WTC11 (cell line): ENCODE data around the gene TCHP. TPM values are rescaled to one million over a fixed set of nuclear protein-coding genes. Genes with fewer than 3 reads are reported as not detected.

ENCODE experiments used
- ATAC-seq: fragments of 200-7000 bp; cut with Tn5 transposase; 2 replicates; pipeline ENCODE4 v1.10.0; 2021; ENCODE audit warnings: mild to moderate bottlenecking, moderate library complexity
- CTCF ChIA-PET: fragments of 300-600 bp; sonication (Branson Sonifier 250); formaldehyde crosslinking; loops from one replicate; lab custom pipeline; 2021; ENCODE audit warnings: antibody characterized with exemption; lab: Charles Lee
- POLR2A ChIA-PET: fragments of 350-600 bp; sonication (Branson Sonifier 250); formaldehyde crosslinking; loops from one replicate; lab custom pipeline; 2021; ENCODE audit warnings: antibody characterized with exemption; lab: Charles Lee
- DNase-seq: peaks from one replicate; pipeline ENCODE4 v3.0.0; 2021; ENCODE audit warnings: low spot score
- H3K27ac Mint-ChIP-seq: 2 replicates; pipeline ENCODE4 v1.8.0; 2021; ENCODE audit warnings: mixed read lengths
- H3K27me3 Mint-ChIP-seq: 2 replicates; pipeline ENCODE4 v1.8.0; 2021; ENCODE audit warnings: low read depth, mild to moderate bottlenecking, moderate library complexity, mixed read lengths
- H3K36me3 Mint-ChIP-seq: 2 replicates; pipeline ENCODE4 v1.8.0; 2021; ENCODE audit warnings: mixed read lengths
- H3K4me1 Mint-ChIP-seq: 2 replicates; pipeline ENCODE4 v1.8.0; 2022; ENCODE audit warnings: mixed read lengths
- H3K4me3 Mint-ChIP-seq: 2 replicates; pipeline ENCODE4 v1.8.0; 2021; ENCODE audit warnings: mild to moderate bottlenecking, moderate library complexity, mixed read lengths
- H3K9me3 Mint-ChIP-seq: 2 replicates; pipeline ENCODE4 v1.8.0; 2021; ENCODE audit warnings: mixed read lengths
- CREB1 ChIP-seq: sonication (generic); formaldehyde crosslinking; IDR thresholded peaks from 2 replicates; pipeline ENCODE4 v1.8.0; 2023; ENCODE audit warnings: mild to moderate bottlenecking, missing genetic modification reagents
- CREM ChIP-seq: sonication (generic); formaldehyde crosslinking; IDR thresholded peaks from 2 replicates; pipeline ENCODE4 v1.8.1; 2022; ENCODE audit warnings: mild to moderate bottlenecking, missing genetic modification reagents, moderate library complexity
- E2F1 ChIP-seq: sonication (generic); formaldehyde crosslinking; IDR thresholded peaks from 2 replicates; pipeline ENCODE4 v1.8.0; 2022; ENCODE audit warnings: mild to moderate bottlenecking, missing genetic modification reagents
- ESRRA ChIP-seq: sonication (generic); formaldehyde crosslinking; IDR thresholded peaks from 2 replicates; pipeline ENCODE4 v1.8.1; 2022; ENCODE audit warnings: mild to moderate bottlenecking, missing genetic modification reagents, borderline replicate concordance
- HMGA2 ChIP-seq: fragments of 250-450 bp; sonication (Bioruptor Pico); IDR thresholded peaks from 2 replicates; pipeline ENCODE4 v1.4.0; 2021; ENCODE audit warnings: mild to moderate bottlenecking, moderate library complexity
- MLX ChIP-seq: sonication (generic); formaldehyde crosslinking; IDR thresholded peaks from 2 replicates; pipeline ENCODE4 v1.8.1; 2023; ENCODE audit warnings: mild to moderate bottlenecking, missing genetic modification reagents, moderate library complexity
- MXD4 ChIP-seq: fragments of 250-450 bp; sonication (Bioruptor Pico); IDR thresholded peaks from 2 replicates; pipeline ENCODE4 v1.8.0; 2021; ENCODE audit warnings: mild to moderate bottlenecking, moderate library complexity, borderline replicate concordance
- MYBL2 ChIP-seq: sonication (generic); formaldehyde crosslinking; IDR thresholded peaks from 2 replicates; pipeline ENCODE4 v1.8.1; 2023; ENCODE audit warnings: mild to moderate bottlenecking, moderate library complexity, missing genetic modification reagents
- NFATC4 ChIP-seq: fragments of 250-450 bp; sonication (Bioruptor Pico); IDR thresholded peaks from 2 replicates; pipeline ENCODE4 v1.9.0; 2021; ENCODE audit warnings: mild to moderate bottlenecking
- SMAD3 ChIP-seq: sonication (generic); formaldehyde crosslinking; IDR thresholded peaks from 2 replicates; pipeline ENCODE4 v1.8.0; 2022; ENCODE audit warnings: missing genetic modification reagents, mild to moderate bottlenecking, borderline replicate concordance
- TCF7 ChIP-seq: sonication (generic); formaldehyde crosslinking; IDR thresholded peaks from 2 replicates; pipeline ENCODE4 v1.8.0; 2022; ENCODE audit warnings: mild to moderate bottlenecking, low read depth, missing genetic modification reagents, moderate library complexity
- TEAD1 ChIP-seq: sonication (generic); formaldehyde crosslinking; IDR thresholded peaks from 2 replicates; pipeline ENCODE4 v1.8.0; 2022; ENCODE audit warnings: mild to moderate bottlenecking, missing genetic modification reagents
- ZNF138 ChIP-seq: sonication (generic); formaldehyde crosslinking; conservative IDR thresholded peaks from 2 replicates; pipeline ENCODE4 v1.8.1; 2022; ENCODE audit warnings: mild to moderate bottlenecking, moderate library complexity, missing genetic modification reagents
- ZNF219 ChIP-seq: sonication (generic); formaldehyde crosslinking; IDR thresholded peaks from 2 replicates; pipeline ENCODE4 v1.8.0; 2023; ENCODE audit warnings: missing genetic modification reagents, mild to moderate bottlenecking, borderline replicate concordance
- ZNF317 ChIP-seq: sonication (generic); formaldehyde crosslinking; IDR thresholded peaks from 2 replicates; pipeline ENCODE4 v1.8.1; 2023; ENCODE audit warnings: low read depth, mild to moderate bottlenecking, moderate library complexity, missing genetic modification reagents, borderline replicate concordance
- ZNF423 ChIP-seq: fragments of 250-450 bp; sonication (Bioruptor Pico); IDR thresholded peaks from 2 replicates; pipeline ENCODE4 v2.1.2; 2022; ENCODE audit warnings: mild to moderate bottlenecking, moderate library complexity
- ZNF512 ChIP-seq: sonication (generic); formaldehyde crosslinking; IDR thresholded peaks from 2 replicates; pipeline ENCODE4 v1.8.1; 2022; ENCODE audit warnings: missing genetic modification reagents, borderline replicate concordance
- ZNF671 ChIP-seq: fragments of 250-450 bp; sonication (Bioruptor Pico); IDR thresholded peaks from 2 replicates; pipeline ENCODE4 v1.8.0; 2021; ENCODE audit warnings: mild to moderate bottlenecking
- total RNA-seq: library from RNA; stranded (reverse); gene quantifications from 3 replicates; pipeline ENCODE4 v1.2.3, GENCODE V29; 2021
- TF ChIP-seq, protein P1 (sequence below): sonication (generic); formaldehyde crosslinking; IDR thresholded peaks from 2 replicates; pipeline ENCODE4 v1.8.1; 2022; ENCODE audit warnings: low read depth, missing genetic modification reagents, borderline replicate concordance
- TF ChIP-seq, protein P2 (sequence below): sonication (generic); formaldehyde crosslinking; conservative IDR thresholded peaks from 2 replicates; pipeline ENCODE4 v1.8.1; 2022; ENCODE audit warnings: mild to moderate bottlenecking, missing genetic modification reagents
- TF ChIP-seq, protein P3 (sequence below): sonication (generic); formaldehyde crosslinking; IDR thresholded peaks from 2 replicates; pipeline ENCODE4 v1.8.0; 2022; ENCODE audit warnings: mild to moderate bottlenecking, missing genetic modification reagents
- TF ChIP-seq, protein P4 (sequence below): fragments of 200-600 bp; IDR thresholded peaks from 2 replicates; pipeline ENCODE4 v1.8.0; 2022; ENCODE audit warnings: antibody characterized with exemption

Gene TCHP
- total RNA-seq, 1 experiment from 2014 or later, result 7.9 TPM

GRCh38 chr12:109855377-109855776, 44.7 kb upstream of the TCHP start:
- ATAC-seq, result no peak
- CTCF ChIA-PET, result interaction anchor here (4.7 kb wide), 1 partner anchor 55 kb away, joined by 43 read pairs; no protein-coding TSS in a partner anchor
- H3K36me3 Mint-ChIP-seq, result peaks cover 6% of the 10 kb centered on the region; the same call in 1 of the 2 replicates

GRCh38 chr12:109857715-109858114, 42.4 kb upstream of the TCHP start:
- H3K36me3 Mint-ChIP-seq, result peaks cover 3% of the 10 kb centered on the region; the same call in 1 of the 2 replicates
- ATAC-seq (no peak), DNase-seq (no peak)
- ChIA-PET CTCF (interaction anchor here (1.2 to 1.3 kb wide), 2 partner anchors 12 to 43 kb away, joined by 3 to 6 read pairs; no protein-coding TSS in a partner anchor), POLR2A (no interaction called here)
- H3K27ac Mint-ChIP-seq, result no peak overlapping the region
- no peaks in the 10 kb centered on the region for H3K4me1 Mint-ChIP-seq
- no peaks in the 10 kb centered on the region for H3K9me3 Mint-ChIP-seq
- TF ChIP-seq ESRRA (CRISPR knock-in tag) (no peak), ZNF512 (CRISPR knock-in tag) (no peak), ZNF423 (CRISPR knock-in tag) (no peak), ZNF138 (CRISPR knock-in tag) (no peak)
- TF ChIP-seq, all 79 proteins: peak for 0
- Mint-ChIP-seq H3K27me3 (no peaks in the 10 kb centered on the region), H3K4me3 (no peak overlapping the region)

More at GRCh38 chr12:109855377-109855776, 44.7 kb upstream of the TCHP start:
- no peaks in the 10 kb centered on the region for H3K27me3 Mint-ChIP-seq
- H3K27ac Mint-ChIP-seq, result no peak overlapping the region
- POLR2A ChIA-PET, result interaction anchor here (0.5 kb wide), 1 partner anchor 80 kb away, joined by 3 read pairs; no protein-coding TSS in a partner anchor
- H3K4me3 Mint-ChIP-seq, result no peak overlapping the region
- TF ChIP-seq ZNF219 (CRISPR knock-in tag) (no peak), SMAD3 (no peak), MLX (CRISPR knock-in tag) (no peak), TCF7 (no peak), ZNF423 (CRISPR knock-in tag) (no peak), MYBL2 (CRISPR knock-in tag) (no peak), CREM (CRISPR knock-in tag) (no peak), ESRRA (CRISPR knock-in tag) (no peak), ZNF317 (no peak), HMGA2 (CRISPR knock-in tag) (no peak), CREB1 (no peak), ZNF671 (no peak), TEAD1 (CRISPR knock-in tag) (no peak), MXD4 (no peak), NFATC4 (CRISPR knock-in tag) (no peak), E2F1 (CRISPR knock-in tag) (no peak)
- TF ChIP-seq, protein P1, sequence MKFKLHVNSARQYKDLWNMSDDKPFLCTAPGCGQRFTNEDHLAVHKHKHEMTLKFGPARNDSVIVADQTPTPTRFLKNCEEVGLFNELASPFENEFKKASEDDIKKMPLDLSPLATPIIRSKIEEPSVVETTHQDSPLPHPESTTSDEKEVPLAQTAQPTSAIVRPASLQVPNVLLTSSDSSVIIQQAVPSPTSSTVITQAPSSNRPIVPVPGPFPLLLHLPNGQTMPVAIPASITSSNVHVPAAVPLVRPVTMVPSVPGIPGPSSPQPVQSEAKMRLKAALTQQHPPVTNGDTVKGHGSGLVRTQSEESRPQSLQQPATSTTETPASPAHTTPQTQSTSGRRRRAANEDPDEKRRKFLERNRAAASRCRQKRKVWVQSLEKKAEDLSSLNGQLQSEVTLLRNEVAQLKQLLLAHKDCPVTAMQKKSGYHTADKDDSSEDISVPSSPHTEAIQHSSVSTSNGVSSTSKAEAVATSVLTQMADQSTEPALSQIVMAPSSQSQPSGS (CRISPR knock-in tag), result no peak
- TF ChIP-seq, protein P2, sequence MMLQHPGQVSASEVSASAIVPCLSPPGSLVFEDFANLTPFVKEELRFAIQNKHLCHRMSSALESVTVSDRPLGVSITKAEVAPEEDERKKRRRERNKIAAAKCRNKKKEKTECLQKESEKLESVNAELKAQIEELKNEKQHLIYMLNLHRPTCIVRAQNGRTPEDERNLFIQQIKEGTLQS (CRISPR knock-in tag), result no peak
- TF ChIP-seq, protein P3, sequence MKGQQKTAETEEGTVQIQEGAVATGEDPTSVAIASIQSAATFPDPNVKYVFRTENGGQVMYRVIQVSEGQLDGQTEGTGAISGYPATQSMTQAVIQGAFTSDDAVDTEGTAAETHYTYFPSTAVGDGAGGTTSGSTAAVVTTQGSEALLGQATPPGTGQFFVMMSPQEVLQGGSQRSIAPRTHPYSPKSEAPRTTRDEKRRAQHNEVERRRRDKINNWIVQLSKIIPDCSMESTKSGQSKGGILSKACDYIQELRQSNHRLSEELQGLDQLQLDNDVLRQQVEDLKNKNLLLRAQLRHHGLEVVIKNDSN (CRISPR knock-in tag), result no peak
- TF ChIP-seq, protein P4, sequence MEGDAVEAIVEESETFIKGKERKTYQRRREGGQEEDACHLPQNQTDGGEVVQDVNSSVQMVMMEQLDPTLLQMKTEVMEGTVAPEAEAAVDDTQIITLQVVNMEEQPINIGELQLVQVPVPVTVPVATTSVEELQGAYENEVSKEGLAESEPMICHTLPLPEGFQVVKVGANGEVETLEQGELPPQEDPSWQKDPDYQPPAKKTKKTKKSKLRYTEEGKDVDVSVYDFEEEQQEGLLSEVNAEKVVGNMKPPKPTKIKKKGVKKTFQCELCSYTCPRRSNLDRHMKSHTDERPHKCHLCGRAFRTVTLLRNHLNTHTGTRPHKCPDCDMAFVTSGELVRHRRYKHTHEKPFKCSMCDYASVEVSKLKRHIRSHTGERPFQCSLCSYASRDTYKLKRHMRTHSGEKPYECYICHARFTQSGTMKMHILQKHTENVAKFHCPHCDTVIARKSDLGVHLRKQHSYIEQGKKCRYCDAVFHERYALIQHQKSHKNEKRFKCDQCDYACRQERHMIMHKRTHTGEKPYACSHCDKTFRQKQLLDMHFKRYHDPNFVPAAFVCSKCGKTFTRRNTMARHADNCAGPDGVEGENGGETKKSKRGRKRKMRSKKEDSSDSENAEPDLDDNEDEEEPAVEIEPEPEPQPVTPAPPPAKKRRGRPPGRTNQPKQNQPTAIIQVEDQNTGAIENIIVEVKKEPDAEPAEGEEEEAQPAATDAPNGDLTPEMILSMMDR, result no peak
- H3K4me1 Mint-ChIP-seq, result no peaks in the 10 kb centered on the region
- no peaks in the 10 kb centered on the region for H3K9me3 Mint-ChIP-seq
- DNase-seq, result no peak
